ENCODE data around the gene UNC93B1.
"Not testable (repeated sequence)": the region's sequence is repeated elsewhere in the genome, so short reads cannot be mapped to it uniquely, and the experiment has no call there.

Gene UNC93B1

DNA sequence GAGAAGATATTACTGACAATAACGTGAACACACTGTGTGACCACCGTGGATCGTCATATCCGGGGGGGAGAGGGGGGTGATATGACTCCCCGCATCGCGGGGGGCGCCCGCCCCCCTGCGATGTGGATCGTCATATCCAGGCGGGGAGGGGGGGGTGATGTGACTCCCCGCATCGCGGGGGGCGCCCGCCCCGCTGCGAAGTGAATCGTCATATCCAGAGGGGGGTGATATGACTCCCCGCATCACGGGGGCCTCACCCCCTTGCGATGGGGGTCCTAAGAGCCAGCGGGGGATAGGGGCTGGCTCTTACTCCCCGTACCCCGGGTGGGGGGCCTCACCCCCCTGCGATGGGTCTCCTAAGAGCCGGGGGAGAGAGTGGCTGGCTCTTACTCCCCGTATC lies 19.9 kb downstream of the UNC93B1 start:
- DNase-seq (ENCODE audit: low read depth), result no peak
- no peak overlapping the region for H3K4me3 ChIP-seq (ENCODE audit: low read depth, low read length)
- TF ChIP-seq CTCF (IDR thresholded peaks at IDR 0.05; ENCODE audit: low read depth, low read length, missing control alignments), result no peak

- not testable (repeated sequence) for DNase-seq (ENCODE audit: low read depth)
Measured at GRCh38 chr11:67982255-67982857, 21.5 kb downstream of the UNC93B1 start.

DNA sequence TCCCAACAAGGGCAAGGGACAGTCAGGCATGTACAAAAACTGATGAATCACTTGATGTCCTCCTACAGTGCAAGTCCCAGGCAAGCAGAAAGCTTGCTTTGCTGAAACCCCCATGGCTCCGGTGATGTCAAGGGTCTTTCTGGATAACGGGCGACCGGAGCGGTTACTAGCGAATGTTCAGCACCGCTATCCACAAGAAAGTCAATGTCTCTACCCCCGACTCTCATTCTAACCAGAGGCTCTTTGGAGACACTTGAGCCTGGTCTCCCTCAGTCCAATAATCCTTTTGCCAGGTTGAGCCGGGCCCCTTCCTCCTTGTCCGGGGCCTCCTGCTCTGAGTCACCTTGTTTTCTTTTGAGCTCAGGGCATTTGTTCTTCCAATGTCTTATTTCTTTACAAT lies 22.7 kb downstream of the UNC93B1 start:
- DNase-seq (ENCODE audit: low read depth); H3K4me3 ChIP-seq (ENCODE audit: low read depth, low read length): not testable (repeated sequence)

More at GRCh38 chr11:67982255-67982857, 21.5 kb downstream of the UNC93B1 start:
- H3K4me3 ChIP-seq (ENCODE audit: low read depth, low read length), result not testable (repeated sequence)

- not testable (repeated sequence) for H3K4me3 ChIP-seq (ENCODE audit: low read depth, low read length); DNase-seq (ENCODE audit: low read depth)
Measured at GRCh38 chr11:67978766-67979418, 25.0 kb downstream of the UNC93B1 start.

DNA sequence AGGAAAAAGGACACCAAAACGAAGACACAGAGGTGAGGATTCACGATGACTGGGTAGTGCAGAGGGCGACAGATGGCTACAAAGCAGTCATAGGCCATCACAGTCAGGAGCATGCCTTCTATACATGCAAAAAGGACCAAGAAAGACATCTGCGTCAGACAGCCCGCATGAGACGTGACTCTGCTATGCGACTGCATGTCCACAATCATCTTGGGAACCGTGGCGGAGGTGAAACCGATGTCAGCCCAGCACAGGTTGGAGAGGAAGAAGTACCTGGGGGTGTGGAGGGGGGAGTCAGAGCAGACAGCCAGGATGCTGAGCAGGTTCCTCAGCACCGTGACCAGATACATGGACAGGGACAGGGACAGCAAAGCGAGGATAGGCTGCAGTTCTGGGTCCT lies 29.2 kb downstream of the UNC93B1 start:
- H3K4me3 ChIP-seq (ENCODE audit: low read depth, low read length); DNase-seq (ENCODE audit: low read depth): not testable (repeated sequence)

DNA sequence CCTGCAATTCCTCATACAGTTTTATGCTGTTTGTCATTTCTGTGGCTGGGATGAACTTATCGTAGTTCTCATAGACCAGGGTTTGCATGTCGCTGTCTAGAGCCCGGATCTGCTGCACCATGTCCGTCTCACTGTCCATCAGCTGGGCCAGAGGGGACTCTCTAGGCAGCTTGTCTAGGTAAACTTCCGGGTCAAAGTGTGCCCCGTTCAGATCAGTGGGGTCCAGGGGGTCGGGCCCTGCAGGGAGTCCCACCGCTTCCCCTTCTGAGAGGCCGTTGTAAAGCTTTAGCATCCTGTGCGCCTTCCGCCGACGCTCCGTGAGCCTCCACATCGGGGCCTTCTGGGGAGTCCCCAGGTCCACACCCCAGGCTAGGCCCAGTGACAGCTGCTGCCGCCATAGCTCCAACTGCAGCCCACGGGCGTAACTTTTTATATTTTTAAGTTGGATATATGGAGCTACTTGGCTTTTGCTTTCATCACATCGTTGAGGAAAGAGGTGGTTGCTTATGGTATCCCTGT lies 38.0 kb downstream of the UNC93B1 start:
- DNase-seq (ENCODE audit: low read depth); H3K4me3 ChIP-seq (ENCODE audit: low read depth, low read length): not testable (repeated sequence)

DNA sequence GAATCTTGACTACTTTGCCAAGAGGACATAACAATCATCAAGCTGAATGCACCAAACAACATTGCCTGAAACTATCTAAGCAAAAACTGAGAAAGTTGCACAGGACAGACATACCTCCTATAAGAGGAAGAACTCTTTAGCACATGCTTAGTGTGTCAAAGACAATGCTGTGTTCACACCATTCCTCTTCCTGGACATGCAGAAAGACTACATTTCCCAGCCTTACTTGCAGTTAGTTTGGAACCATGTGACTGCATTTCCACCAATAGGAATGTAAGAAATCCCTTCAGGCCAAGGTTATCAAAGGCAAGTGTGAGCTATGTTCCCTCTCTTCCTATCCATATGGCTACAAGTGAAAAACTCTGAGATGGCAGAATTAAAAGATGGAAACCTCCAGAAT lies 39.2 kb downstream of the UNC93B1 start:
- not testable (repeated sequence) for H3K4me3 ChIP-seq (ENCODE audit: low read depth, low read length); DNase-seq (ENCODE audit: low read depth)

DNA sequence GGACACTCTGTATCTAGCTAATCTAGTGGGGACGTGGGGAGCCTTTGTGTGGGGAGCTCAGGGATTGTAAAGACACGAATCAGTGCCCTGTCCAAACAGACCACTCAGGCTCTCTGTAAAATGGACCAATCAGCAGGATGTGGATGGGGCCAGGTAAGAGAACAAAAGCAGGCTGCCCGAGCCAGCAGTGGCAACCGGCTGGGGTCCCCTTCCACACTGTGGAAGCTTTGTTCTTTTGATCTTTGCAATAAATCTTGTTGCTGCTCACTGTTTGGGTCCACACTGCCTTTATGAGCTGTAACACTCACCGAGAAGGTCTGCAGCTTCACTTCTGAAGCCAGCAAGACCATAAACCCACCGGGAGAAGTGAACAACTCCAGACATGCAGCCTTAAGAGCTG lies 40.0 kb downstream of the UNC93B1 start:
- H3K4me3 ChIP-seq (ENCODE audit: low read depth, low read length); DNase-seq (ENCODE audit: low read depth): not testable (repeated sequence)

DNA sequence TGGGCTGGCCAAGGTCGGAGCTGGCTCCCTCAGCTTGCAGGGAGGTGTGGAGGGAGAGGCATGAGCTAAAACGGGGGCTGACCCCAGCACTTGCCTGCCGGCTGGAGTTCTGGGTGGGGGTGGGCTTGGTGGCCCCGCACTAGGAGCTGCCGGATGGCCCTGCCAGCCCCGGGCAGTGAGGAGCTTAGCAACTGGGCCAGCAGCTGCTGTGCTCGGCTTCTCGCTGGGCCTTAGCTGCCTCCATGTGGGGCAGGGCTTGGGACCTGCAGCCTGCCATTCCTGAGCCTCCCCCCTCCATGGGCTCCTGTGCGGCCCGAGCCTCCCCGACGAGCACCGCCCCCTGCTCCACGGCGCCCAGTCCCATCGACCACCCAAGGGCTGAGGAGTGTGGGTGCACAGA lies 40.7 kb downstream of the UNC93B1 start:
- not testable (repeated sequence) for H3K4me3 ChIP-seq (ENCODE audit: low read depth, low read length); DNase-seq (ENCODE audit: low read depth)

DNA sequence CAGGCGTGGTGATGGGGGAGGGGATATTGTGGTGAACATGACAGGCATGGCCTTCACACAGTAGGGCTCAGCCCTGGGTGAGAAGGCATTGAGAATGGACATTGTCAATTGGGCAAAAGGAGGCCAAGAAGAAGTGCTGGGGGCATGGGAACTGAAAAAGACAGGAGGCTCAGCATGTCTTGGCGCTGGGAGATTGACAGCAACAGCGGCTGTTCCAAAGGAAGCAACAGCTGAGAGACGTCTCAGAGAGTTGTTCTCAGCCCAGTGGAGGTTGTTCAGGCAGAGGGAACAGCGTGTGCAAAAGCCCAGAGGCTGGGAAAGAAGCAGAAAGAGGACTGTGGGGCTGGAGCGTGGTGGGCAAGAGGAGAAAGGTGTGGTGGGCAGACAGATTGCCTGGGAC lies 47.7 kb downstream of the UNC93B1 start:
- H3K4me3 ChIP-seq (ENCODE audit: low read depth, low read length); DNase-seq (ENCODE audit: low read depth): not testable (repeated sequence)

- DNase-seq (ENCODE audit: low read depth), result not testable (repeated sequence)
- H3K4me3 ChIP-seq (ENCODE audit: low read depth, low read length), result peak overlapping the region; percentile 35
- TF ChIP-seq CTCF (IDR thresholded peaks at IDR 0.05; ENCODE audit: low read depth, low read length, missing control alignments), result peak; percentile 67
Measured at GRCh38 chr11:67955461-67956007, 48.4 kb downstream of the UNC93B1 start.

DNA sequence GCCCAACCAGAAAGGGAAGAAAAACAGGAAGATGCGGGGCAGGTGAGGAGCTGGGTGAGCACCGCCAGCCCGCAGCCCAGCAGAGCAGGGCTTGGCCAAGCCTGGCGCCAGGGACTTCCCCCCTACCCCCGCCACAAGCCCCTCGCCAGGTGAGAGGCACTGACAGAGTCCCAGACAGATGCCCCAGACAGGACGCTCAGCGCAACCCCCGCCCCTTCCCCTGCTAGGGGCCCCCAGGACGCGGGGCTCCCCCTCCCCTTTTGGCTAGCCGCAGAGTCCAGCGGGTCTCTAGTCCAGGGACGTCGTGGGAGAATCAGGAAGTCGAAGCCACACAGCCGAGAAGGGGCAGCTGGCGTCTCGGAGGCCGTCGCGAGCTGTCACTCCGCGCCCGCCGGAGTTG lies 48.9 kb downstream of the UNC93B1 start:
- not testable (repeated sequence) for H3K4me3 ChIP-seq (ENCODE audit: low read depth, low read length); DNase-seq (ENCODE audit: low read depth)

GRCh38 chr11:67954251-67954650 lies 49.6 kb downstream of the UNC93B1 start:
- not testable (repeated sequence) for H3K4me3 ChIP-seq (ENCODE audit: low read depth, low read length); DNase-seq (ENCODE audit: low read depth)

- DNase-seq (ENCODE audit: low read depth), result not testable (repeated sequence)
Measured at GRCh38 chr11:67950705-67951104, 53.2 kb downstream of the UNC93B1 start.

GRCh38 chr11:67947785-67948184 lies 56.1 kb downstream of the UNC93B1 start:
- H3K4me3 ChIP-seq (ENCODE audit: low read depth, low read length); DNase-seq (ENCODE audit: low read depth): not testable (repeated sequence)

More at GRCh38 chr11:67950705-67951104, 53.2 kb downstream of the UNC93B1 start:
- not testable (repeated sequence) for H3K4me3 ChIP-seq (ENCODE audit: low read depth, low read length)

DNA sequence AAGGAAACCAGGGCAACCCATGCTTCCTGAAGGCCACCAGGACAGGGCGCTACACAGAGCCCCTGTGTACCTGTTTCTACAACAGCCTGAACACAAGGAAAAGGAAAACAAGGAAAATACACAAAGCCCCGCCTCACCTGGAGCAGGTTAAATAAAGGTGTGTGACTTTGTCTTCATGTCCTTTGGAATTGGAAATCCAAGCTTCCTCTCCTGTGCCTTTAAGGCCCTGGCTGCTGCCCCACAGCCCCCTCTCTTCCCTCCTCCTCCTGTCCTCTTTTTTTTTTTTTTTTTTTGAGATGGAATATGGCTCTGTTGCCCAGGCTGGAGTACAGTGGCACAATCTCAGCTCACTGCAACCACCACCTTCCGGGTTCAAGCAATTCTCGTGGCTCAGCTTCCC lies 57.5 kb downstream of the UNC93B1 start:
- DNase-seq (ENCODE audit: low read depth); H3K4me3 ChIP-seq (ENCODE audit: low read depth, low read length): not testable (repeated sequence)

DNA sequence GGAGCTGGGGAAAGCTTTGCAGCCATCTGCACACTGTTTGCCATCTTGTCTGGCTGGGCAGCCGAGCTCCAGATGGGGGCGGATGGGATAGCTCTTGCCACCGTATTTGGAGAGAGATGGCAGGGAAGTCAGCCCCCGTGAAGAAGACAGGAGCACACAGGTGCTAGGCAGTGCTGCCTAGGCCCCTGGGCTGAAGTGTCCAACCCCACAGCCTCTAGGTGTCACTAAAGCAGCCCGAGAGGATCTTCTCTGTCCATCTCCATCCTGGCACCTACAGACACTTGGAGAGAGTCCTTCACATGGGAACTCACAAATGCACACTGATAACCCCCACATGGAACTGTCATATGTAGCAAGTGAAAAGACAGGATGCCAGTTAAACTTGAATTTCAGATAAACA lies 60.5 kb downstream of the UNC93B1 start:
- H3K4me3 ChIP-seq (ENCODE audit: low read depth, low read length); DNase-seq (ENCODE audit: low read depth): not testable (repeated sequence)

Measured in GM12864 (cell line).